Measurements from ENCODE around the gene IL17B. TPM values are rescaled to one million over a fixed set of nuclear protein-coding genes. Genes with fewer than 3 reads are reported as not detected.

IL17B gene
- not detected for total RNA-seq

GRCh38 chr5:149379177-149379761 is at the start of gene IL17B:
Gene IL17B, minus strand, starts transcription at chr5:149379292. Its CDS starts 67 bp downstream, at chr5:149379225.

GRCh38 chr5:149357370-149358293 is 21.5 kb downstream of the IL17B start, which contains the start of gene PCYOX1L:
Gene PCYOX1L, plus strand, starts transcription at chr5:149358046. Its CDS starts 23 bp downstream, at chr5:149358069.

GRCh38 chr5:149345147-149345891 is 33.8 kb downstream of the IL17B start, which contains the start of gene GRPEL2:
Gene GRPEL2, plus strand, starts transcription at chr5:149345499. Its CDS starts 41 bp downstream, at chr5:149345540.

Other genes with a start within 250 kb of the IL17B start
- gene ABLIM3, start 237.8 kb downstream of the IL17B start, total RNA-seq = not detected
- under 1 TPM in 1 of 2 experiments, not detected in 1; 0.05 TPM for gene AFAP1L1, start 107.4 kb downstream of the IL17B start, total RNA-seq
- 10 to 100 TPM; 34.1 to 38.7 TPM for gene GRPEL2, start 33.8 kb downstream of the IL17B start, total RNA-seq
- 10 to 100 TPM; 33.4 TPM for gene PCYOX1L, start 21.2 kb downstream of the IL17B start, total RNA-seq
- gene CSNK1A1, start 172.1 kb upstream of the IL17B start, total RNA-seq = 100 to 1,000 TPM; 154 to 156 TPM
- gene ARHGEF37, start 202.2 kb upstream of the IL17B start, total RNA-seq = under 1 TPM; 0.28 to 0.51 TPM

Measured in activated naive CD4-positive, alpha-beta T cell treated with anti-CD3 and anti-CD28 coated beads, Interleukin-2, amount 10 ng/mL, durations not matched to agents 5 hours and 36 hours (primary cell).